AG04450 (cell line): ENCODE results near the gene ZNF804A. TPM values are rescaled to one million over a fixed set of nuclear protein-coding genes. Genes with fewer than 3 reads are reported as not detected.

Experiments used
- CTCF ChIA-PET: fragments of 300-600, 350-600 bp; formaldehyde crosslinking; extraction: SDS; loops from one replicate; lab custom pipeline; 2022; ENCODE audit warnings: antibody characterized with exemption, inconsistent platforms; lab: Charles Lee
- POLR2A ChIA-PET: fragments of 350-600 bp; formaldehyde crosslinking; extraction: SDS; loops from one replicate; lab custom pipeline; 2021; ENCODE audit warnings: antibody characterized with exemption, inconsistent platforms; lab: Yijun Ruan, JAX
- DNase-seq: peaks from one replicate; pipeline ENCODE4 v3.0.0-alpha.2; 2011; ENCODE audit warnings: low read depth, low spot score
- H3K27ac ChIP-seq: one replicate; pipeline ENCODE4 v1.5.1; 2012; ENCODE audit warnings: low read depth, low read length, control low read depth
- H3K27me3 ChIP-seq: one replicate; pipeline ENCODE4 v1.6.0; 2012; ENCODE audit warnings: low read length; ENCODE audit not compliant: control insufficient read depth, insufficient read depth
- H3K4me3 ChIP-seq: 2 replicates; pipeline ENCODE4 v1.5.1; 2011; ENCODE audit warnings: mild to moderate bottlenecking, low read depth, low read length, control low read depth
- H3K9me3 ChIP-seq: 2 replicates; pipeline ENCODE4 v1.5.1; 2012; ENCODE audit warnings: low read length; ENCODE audit not compliant: control insufficient read depth, insufficient read depth
- polyA plus RNA-seq: library from polyadenylated mRNA; depleted of rRNA; stranded (reverse); fragments of >200 nt; gene quantifications from 2 replicates; pipeline ENCODE4 v1.2.3, GENCODE V29; 2011
- TF ChIP-seq, protein P1 (sequence below): IDR thresholded peaks from 2 replicates; pipeline ENCODE4 v1.5.1; 2011; ENCODE audit warnings: low read depth, low read length, control low read depth, inconsistent platforms

The ZNF804A gene
- polyA plus RNA-seq, 1 experiment = 6.2 TPM

DNA sequence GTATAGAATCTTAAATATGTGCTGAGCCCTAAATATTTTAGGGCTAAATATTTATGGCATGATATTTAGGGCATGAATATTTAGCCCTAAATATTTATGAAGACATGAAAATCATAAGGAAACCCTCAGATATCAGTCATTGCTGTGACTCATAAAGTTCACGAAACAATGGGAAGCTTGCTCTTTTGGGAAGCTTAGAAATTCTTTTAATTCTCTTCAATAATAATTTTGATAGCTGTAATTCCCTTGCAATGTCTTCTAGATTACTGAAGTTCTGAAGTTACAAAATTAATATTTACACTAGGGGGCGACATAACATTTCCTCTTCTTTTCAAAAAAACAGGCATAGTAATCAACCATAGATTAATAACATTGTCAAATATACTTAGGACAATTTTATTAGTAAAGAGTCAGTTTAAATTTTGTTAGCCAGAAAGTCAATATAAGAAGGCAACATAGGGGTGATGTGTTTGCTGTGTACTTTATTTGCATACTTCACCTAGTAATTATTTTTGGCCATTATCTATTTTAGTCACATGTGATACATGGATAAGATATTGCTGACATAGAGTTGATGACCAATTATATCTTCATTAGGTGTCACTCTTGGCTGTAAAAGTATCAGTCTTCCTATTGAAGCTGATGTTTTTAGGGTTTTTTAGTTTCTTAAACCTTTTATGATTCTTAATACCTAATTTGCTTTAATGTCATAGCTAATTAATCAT lies 13.2 kb downstream of the ZNF804A start:
- Histone ChIP-seq H3K4me3 (no peak overlapping the region), H3K27me3 (no peaks in the 10 kb centered on the region), H3K27ac (no peak overlapping the region), H3K9me3 (no peaks in the 10 kb centered on the region)
- CTCF ChIA-PET = interaction anchor here (0.6 to 2.7 kb wide), 21 partner anchors 8 to 1362 kb away, joined by 3 to 12 read pairs (median 4); no protein-coding TSS in a partner anchor
- DNase-seq = no peak
- TF ChIP-seq, protein P1, sequence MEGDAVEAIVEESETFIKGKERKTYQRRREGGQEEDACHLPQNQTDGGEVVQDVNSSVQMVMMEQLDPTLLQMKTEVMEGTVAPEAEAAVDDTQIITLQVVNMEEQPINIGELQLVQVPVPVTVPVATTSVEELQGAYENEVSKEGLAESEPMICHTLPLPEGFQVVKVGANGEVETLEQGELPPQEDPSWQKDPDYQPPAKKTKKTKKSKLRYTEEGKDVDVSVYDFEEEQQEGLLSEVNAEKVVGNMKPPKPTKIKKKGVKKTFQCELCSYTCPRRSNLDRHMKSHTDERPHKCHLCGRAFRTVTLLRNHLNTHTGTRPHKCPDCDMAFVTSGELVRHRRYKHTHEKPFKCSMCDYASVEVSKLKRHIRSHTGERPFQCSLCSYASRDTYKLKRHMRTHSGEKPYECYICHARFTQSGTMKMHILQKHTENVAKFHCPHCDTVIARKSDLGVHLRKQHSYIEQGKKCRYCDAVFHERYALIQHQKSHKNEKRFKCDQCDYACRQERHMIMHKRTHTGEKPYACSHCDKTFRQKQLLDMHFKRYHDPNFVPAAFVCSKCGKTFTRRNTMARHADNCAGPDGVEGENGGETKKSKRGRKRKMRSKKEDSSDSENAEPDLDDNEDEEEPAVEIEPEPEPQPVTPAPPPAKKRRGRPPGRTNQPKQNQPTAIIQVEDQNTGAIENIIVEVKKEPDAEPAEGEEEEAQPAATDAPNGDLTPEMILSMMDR = peak; percentile 57
- POLR2A ChIA-PET = interaction anchor here (0.9 kb wide), 1 partner anchor 12 kb away, joined by 4 read pairs; no protein-coding TSS in a partner anchor

DNA sequence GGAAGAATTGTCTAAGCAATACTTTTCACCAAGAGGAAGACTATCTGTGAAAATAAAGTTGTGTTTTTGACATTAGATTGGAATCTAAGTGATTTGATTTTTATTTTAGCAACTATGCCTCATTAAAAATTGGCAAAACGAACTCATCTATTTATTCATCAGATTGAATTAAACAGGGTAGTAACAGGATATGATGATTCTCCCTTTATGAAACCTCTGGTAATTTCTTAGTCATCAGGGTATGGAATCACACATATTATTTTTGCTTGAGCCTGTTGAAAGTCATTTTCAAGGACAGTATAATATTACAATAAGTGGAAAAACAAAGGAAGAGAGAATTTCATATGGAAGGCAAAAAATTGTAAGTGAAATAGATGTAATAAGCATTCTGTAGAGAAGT lies 22.0 kb downstream of the ZNF804A start:
- Histone ChIP-seq H3K9me3 (no peaks in the 10 kb centered on the region), H3K27ac (no peak overlapping the region), H3K4me3 (no peak overlapping the region), H3K27me3 (no peaks in the 10 kb centered on the region)
- TF ChIP-seq, protein P1 = no peak
- no peak for DNase-seq
- ChIA-PET CTCF (no interaction called here), POLR2A (no interaction called here)

DNA sequence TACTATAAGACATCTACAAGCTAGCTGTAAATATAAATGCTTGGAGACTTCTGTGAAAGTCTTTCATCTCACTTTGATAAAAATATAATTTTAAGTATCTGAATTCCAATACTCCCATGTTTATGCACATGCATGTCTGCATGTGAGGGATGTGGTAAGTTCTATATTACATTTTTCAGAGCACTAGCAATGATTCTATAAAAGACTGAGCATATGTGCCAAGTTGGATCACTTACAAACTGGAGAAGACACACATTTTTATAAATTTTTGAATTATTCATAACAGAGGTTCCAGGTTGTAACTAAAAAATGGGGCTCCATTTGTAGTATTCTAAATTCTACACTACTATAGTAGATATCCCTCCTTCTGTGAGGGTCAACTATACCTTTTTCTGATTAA lies 26.0 kb downstream of the ZNF804A start:
- ChIA-PET CTCF (no interaction called here), POLR2A (interaction anchor here (0.6 kb wide), 1 partner anchor 1814 kb away, joined by 5 read pairs; no protein-coding TSS in a partner anchor)
- DNase-seq = no peak
- TF ChIP-seq, protein P1 = no peak
- H3K9me3 ChIP-seq = no peaks in the 10 kb centered on the region
- no peak overlapping the region for H3K27ac ChIP-seq
- H3K27me3 ChIP-seq = no peaks in the 10 kb centered on the region
- H3K4me3 ChIP-seq = no peak overlapping the region

DNA sequence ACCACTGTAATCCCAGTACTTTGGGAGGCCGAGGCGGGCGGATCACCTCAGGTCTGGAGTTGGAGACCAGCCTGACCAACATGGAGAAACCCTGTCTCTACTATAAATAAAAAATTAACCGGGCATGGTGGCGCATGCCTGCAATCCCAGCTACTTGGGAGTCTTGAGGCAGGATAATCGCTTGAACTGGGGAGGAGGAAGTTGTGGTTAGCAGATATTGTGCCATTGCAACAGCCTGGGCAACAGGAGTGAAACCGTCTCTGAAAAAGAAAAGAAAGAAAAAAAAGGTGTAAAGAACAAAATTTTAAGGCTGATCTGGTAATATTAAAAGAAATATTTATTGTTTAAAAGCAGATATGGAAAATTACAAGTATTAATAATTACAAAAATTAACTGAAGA lies 29.7 kb downstream of the ZNF804A start:
- no peak overlapping the region for H3K27ac ChIP-seq
- CTCF ChIA-PET = no interaction called here
- TF ChIP-seq, protein P1 = no peak
- POLR2A ChIA-PET = no interaction called here
- H3K4me3 ChIP-seq = no peak overlapping the region
- no peaks in the 10 kb centered on the region for H3K27me3 ChIP-seq
- H3K9me3 ChIP-seq = no peaks in the 10 kb centered on the region
- no peak for DNase-seq

DNA sequence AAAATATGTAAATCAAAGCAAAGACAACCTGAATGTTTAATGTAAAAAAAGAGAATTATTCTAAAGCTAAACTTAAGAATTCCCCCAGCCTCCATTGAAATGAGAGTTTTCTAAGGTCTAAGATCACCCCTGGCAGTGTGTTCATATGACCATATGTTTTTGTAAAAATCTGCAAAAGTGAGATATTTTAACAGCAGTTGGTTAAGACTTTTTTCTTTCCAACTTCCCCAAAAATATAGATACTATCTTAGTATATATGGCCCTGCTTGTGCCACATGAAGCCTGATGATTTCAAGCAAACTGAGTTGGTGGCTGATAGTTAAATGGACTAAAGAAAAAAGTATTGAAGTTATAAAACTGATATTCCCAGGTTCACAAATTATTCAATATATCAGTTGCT lies 35.4 kb downstream of the ZNF804A start:
- TF ChIP-seq, protein P1 = no peak
- H3K4me3 ChIP-seq = no peak overlapping the region
- DNase-seq = no peak
- CTCF ChIA-PET = interaction anchor here (1.4 kb wide), 1 partner anchor 22 kb away, joined by 3 read pairs; no protein-coding TSS in a partner anchor
- no peaks in the 10 kb centered on the region for H3K27me3 ChIP-seq
- POLR2A ChIA-PET = no interaction called here
- H3K9me3 ChIP-seq = no peaks in the 10 kb centered on the region
- H3K27ac ChIP-seq = no peak overlapping the region
